Activated CD4-positive, alpha-beta memory T cell treated with anti-CD3 and anti-CD28 coated beads for 36 hours (primary cell): ENCODE results near the gene ERLEC1. TPM values are rescaled to one million over a fixed set of nuclear protein-coding genes. Genes with fewer than 3 reads are reported as not detected.
"Not testable (repeated sequence)": the region's sequence is repeated elsewhere in the genome, so short reads cannot be mapped to it uniquely, and the experiment has no call there.

Source experiments
- CTCF ChIA-PET: fragments of 350-600 bp; sonication (Branson Sonifier 250); formaldehyde crosslinking; loops from one replicate; lab custom pipeline; 2021; ENCODE audit warnings: antibody characterized with exemption, inconsistent platforms; lab: Charles Lee
- POLR2A ChIA-PET: fragments of 350-600 bp; sonication (Branson Sonifier 250); formaldehyde crosslinking; loops from one replicate; lab custom pipeline; 2021; ENCODE audit warnings: antibody characterized with exemption; lab: Charles Lee
- DNase-seq: peaks from one replicate; pipeline ENCODE4 v3.0.0-alpha.2; 2020
- H3K27ac Mint-ChIP-seq: one replicate; pipeline ENCODE4 v1.8.0; 2021; ENCODE audit warnings: mixed read lengths
- H3K27me3 Mint-ChIP-seq: one replicate; pipeline ENCODE4 v1.8.0; 2021; ENCODE audit warnings: mixed read lengths
- H3K36me3 Mint-ChIP-seq: one replicate; pipeline ENCODE4 v1.8.0; 2021; ENCODE audit warnings: mixed read lengths
- H3K4me1 Mint-ChIP-seq: one replicate; pipeline ENCODE4 v1.8.0; 2021; ENCODE audit warnings: low read depth, mixed read lengths
- H3K4me3 Mint-ChIP-seq: one replicate; pipeline ENCODE4 v1.8.0; 2021; ENCODE audit warnings: mild to moderate bottlenecking, mixed read lengths
- H3K9me3 Mint-ChIP-seq: one replicate; pipeline ENCODE4 v1.8.0; 2021; ENCODE audit warnings: mixed read lengths
- intact Hi-C: fragments of 100-400 bp; cut with micrococcal nuclease; formaldehyde crosslinking; loops from one replicate; pipeline ENCODE4 v1.15.1; 2023
- total RNA-seq, 2 experiments: library from RNA; stranded (reverse); gene quantifications; one replicate each; pipeline ENCODE4 v1.2.3, GENCODE V29; 2021

Gene ERLEC1
- total RNA-seq, 2 experiments from 2014 or later, result 26.7 to 27.0 TPM

DNA sequence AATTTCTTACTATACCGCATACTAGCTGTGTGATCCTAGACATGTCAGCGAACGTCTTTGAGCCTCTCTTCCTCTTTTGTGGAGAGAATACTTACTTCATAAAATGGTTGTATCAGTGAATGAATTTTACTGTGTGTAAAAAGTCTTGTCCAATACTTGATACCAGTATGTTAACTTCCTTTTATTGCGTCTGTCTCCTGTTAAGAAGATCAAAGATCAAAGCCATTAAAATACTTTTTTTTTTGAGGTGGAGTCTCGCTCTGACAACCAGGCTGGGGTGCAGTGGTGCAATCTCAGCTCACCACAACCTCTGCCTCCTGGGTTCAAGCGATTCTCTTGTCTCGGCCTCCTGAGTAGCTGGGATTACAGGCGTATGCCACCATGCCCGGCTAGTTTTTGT lies 33.2 kb downstream of the ERLEC1 start:
- ChIA-PET CTCF (no interaction called here), POLR2A (no interaction called here)
- no peak overlapping the region for H3K27ac Mint-ChIP-seq
- no peaks in the 10 kb centered on the region for H3K4me1 Mint-ChIP-seq
- intact Hi-C loops, result loop anchor here (10.0 kb wide), 1 partner anchor 395 kb away; no protein-coding TSS in a partner anchor
- no peak for DNase-seq
- H3K36me3 Mint-ChIP-seq, result peaks cover 20% of the 10 kb centered on the region
- H3K4me3 Mint-ChIP-seq, result no peak overlapping the region
- H3K9me3 Mint-ChIP-seq, result no peaks in the 10 kb centered on the region
- no peaks in the 10 kb centered on the region for H3K27me3 Mint-ChIP-seq

DNA sequence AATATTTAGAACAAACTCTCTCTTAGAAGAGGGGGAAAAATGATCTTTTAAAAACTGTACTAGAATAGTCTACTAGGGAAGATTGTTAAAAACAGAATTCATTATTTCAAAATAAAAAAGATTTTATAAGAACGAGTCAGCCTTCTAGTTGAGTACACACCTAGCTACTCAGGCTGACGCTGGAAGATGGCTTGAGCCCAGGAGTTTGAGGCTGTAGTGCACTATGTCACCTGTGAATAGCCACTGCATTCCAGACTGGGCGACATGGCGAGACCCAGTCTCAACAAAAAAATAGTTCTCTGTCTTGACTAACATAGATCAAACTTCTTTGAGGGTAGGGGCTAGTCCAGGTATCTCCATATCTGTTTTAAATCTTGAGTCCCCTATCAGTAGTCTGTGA lies 33.9 kb downstream of the ERLEC1 start:
- H3K36me3 Mint-ChIP-seq, result peaks cover 15% of the 10 kb centered on the region
- no peak overlapping the region for H3K27ac Mint-ChIP-seq
- CTCF ChIA-PET, result no interaction called here
- H3K4me1 Mint-ChIP-seq, result no peaks in the 10 kb centered on the region
- POLR2A ChIA-PET, result no interaction called here
- intact Hi-C loops, result loop anchor here (10.0 kb wide), 1 partner anchor 396 kb away; no protein-coding TSS in a partner anchor
- H3K9me3 Mint-ChIP-seq, result no peaks in the 10 kb centered on the region
- H3K27me3 Mint-ChIP-seq, result no peaks in the 10 kb centered on the region
- DNase-seq, result no peak
- no peak overlapping the region for H3K4me3 Mint-ChIP-seq

GRCh38 chr2:53821810-53822209 lies 35.0 kb downstream of the ERLEC1 start:
- Mint-ChIP-seq H3K36me3 (peaks cover 12% of the 10 kb centered on the region), H3K4me3 (no peak overlapping the region), H3K4me1 (no peaks in the 10 kb centered on the region), H3K9me3 (no peaks in the 10 kb centered on the region), H3K27ac (no peak overlapping the region), H3K27me3 (no peaks in the 10 kb centered on the region)
- ChIA-PET POLR2A (no interaction called here), CTCF (no interaction called here)
- intact Hi-C loops, result loop anchor here (10.0 kb wide), 1 partner anchor 397 kb away; no protein-coding TSS in a partner anchor
- DNase-seq, result no peak

- DNase-seq, result peak; percentile 32
- H3K4me1 Mint-ChIP-seq, CTCF ChIA-PET, H3K9me3 Mint-ChIP-seq, H3K27ac Mint-ChIP-seq, H3K27me3 Mint-ChIP-seq, H3K4me3 Mint-ChIP-seq: not testable (repeated sequence)
- POLR2A ChIA-PET, result interaction anchor here (1.2 kb wide), 1 partner anchor 56 kb away, joined by 4 read pairs; the partner anchor contains the start of gene CHAC2
- H3K36me3 Mint-ChIP-seq, result peaks cover 15% of the 10 kb centered on the region
- intact Hi-C loops, result loop anchor here (10.0 kb wide), 1 partner anchor 399 kb away; no protein-coding TSS in a partner anchor
Observed at GRCh38 chr2:53823639-53824038, 36.8 kb downstream of the ERLEC1 start.

- H3K4me3 Mint-ChIP-seq, result no peak overlapping the region
- CTCF ChIA-PET, result no interaction called here
- peaks cover 6% of the 10 kb centered on the region for H3K9me3 Mint-ChIP-seq
- DNase-seq, result no peak
- no peaks in the 10 kb centered on the region for H3K27me3 Mint-ChIP-seq
- no peak overlapping the region for H3K27ac Mint-ChIP-seq
- peaks cover 11% of the 10 kb centered on the region for H3K36me3 Mint-ChIP-seq
- intact Hi-C loops, result loop anchor here (10.0 kb wide), 1 partner anchor 401 kb away; no protein-coding TSS in a partner anchor
- no peaks in the 10 kb centered on the region for H3K4me1 Mint-ChIP-seq
- POLR2A ChIA-PET, result no interaction called here
Observed at GRCh38 chr2:53826030-53826410, 39.2 kb downstream of the ERLEC1 start.

GRCh38 chr2:53826587-53827397 lies 39.9 kb downstream of the ERLEC1 start:
- no peaks in the 10 kb centered on the region for H3K4me1 Mint-ChIP-seq

DNA sequence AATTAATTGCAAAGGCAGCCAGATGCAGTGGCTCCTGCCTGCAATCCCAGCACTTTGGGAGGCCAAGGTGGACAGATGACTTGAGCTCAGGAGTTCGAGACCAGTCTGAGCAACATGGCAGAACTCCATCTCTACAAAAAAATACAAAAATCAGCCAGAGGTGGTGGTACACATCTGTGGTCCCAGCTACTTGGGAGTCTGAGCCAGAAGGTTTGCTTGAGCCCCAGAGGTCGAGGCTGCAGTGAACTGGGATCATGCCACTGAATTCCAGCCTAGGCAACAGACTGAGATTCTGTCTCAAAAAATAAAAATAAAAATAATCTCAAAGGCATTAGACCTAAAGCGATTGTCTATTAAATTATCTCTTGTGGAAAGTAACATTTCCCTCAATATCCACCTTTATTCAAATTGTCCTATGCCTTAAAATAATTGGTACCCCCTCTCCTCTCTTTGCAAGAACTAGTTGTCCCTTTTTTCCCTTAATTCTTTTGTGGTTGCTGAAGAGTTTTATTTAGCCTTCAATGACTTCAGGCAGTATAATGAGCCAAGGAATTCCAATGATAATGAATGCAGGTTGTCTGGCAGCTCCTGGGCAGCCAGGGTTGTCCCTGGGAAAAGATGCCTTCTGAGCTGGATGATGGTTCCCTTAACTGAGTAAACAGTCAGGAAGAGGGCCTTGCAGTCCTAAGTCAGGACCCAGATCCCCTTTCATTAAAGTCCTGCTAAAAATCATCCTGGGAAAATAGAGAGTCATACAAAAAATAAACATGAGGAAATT lies 40.7 kb downstream of the ERLEC1 start:
- no peak overlapping the region for H3K27ac Mint-ChIP-seq
- POLR2A ChIA-PET, result no interaction called here
- H3K27me3 Mint-ChIP-seq, result no peaks in the 10 kb centered on the region
- no peaks in the 10 kb centered on the region for H3K4me1 Mint-ChIP-seq
- DNase-seq, result no peak
- peaks cover 12% of the 10 kb centered on the region for H3K36me3 Mint-ChIP-seq
- CTCF ChIA-PET, result no interaction called here
- intact Hi-C loops, result loop anchor here (10.0 kb wide), 1 partner anchor 403 kb away; no protein-coding TSS in a partner anchor
- peaks cover 6% of the 10 kb centered on the region for H3K9me3 Mint-ChIP-seq
- no peak overlapping the region for H3K4me3 Mint-ChIP-seq

More at GRCh38 chr2:53826587-53827397, 39.9 kb downstream of the ERLEC1 start:
- Mint-ChIP-seq H3K27me3 (no peaks in the 10 kb centered on the region), H3K27ac (no peak overlapping the region), H3K9me3 (peaks cover 6% of the 10 kb centered on the region), H3K4me3 (no peak overlapping the region), H3K36me3 (peaks cover 11% of the 10 kb centered on the region)
- intact Hi-C loops, result loop anchor here (10.0 kb wide), 1 partner anchor 402 kb away; no protein-coding TSS in a partner anchor
- CTCF ChIA-PET, result no interaction called here
- POLR2A ChIA-PET, result no interaction called here
- DNase-seq, result no peak

DNA sequence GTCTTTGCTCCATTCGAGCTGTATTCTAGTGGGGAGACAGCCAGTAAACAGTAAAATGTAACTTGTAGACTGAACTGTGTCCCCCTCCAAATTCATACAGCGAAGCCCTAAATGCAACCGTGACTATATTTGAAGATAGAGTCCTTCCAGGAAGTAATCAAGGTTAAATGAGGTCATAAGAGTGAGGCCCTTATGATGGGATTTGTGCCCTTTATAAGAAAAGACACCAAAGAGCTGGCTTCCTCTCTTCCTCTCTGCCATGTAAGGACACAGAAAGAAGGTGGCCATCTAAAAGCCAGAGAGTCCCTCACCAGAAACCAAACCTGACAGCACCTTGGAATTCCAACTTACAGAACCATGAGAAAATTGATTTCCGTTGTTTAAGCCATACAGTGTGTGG lies 41.5 kb downstream of the ERLEC1 start:
- CTCF ChIA-PET, result no interaction called here
- Mint-ChIP-seq H3K27me3 (no peaks in the 10 kb centered on the region), H3K27ac (no peak overlapping the region), H3K36me3 (peaks cover 12% of the 10 kb centered on the region), H3K4me3 (no peak overlapping the region), H3K4me1 (no peaks in the 10 kb centered on the region), H3K9me3 (peaks cover 6% of the 10 kb centered on the region)
- no peak for DNase-seq
- POLR2A ChIA-PET, result no interaction called here
- intact Hi-C loops, result loop anchor here (10.0 kb wide), 1 partner anchor 404 kb away; no protein-coding TSS in a partner anchor

- no peaks in the 10 kb centered on the region for H3K4me1 Mint-ChIP-seq
- CTCF ChIA-PET, result no interaction called here
- no peak for DNase-seq
- H3K27ac Mint-ChIP-seq, result no peak overlapping the region
- POLR2A ChIA-PET, result no interaction called here
- intact Hi-C loops, result loop anchor here (10.0 kb wide), 1 partner anchor 405 kb away; no protein-coding TSS in a partner anchor
- peaks cover 14% of the 10 kb centered on the region for H3K36me3 Mint-ChIP-seq
- no peaks in the 10 kb centered on the region for H3K27me3 Mint-ChIP-seq
- no peak overlapping the region for H3K4me3 Mint-ChIP-seq
- H3K9me3 Mint-ChIP-seq, result peaks cover 6% of the 10 kb centered on the region
Observed at GRCh38 chr2:53829273-53829979, 42.6 kb downstream of the ERLEC1 start.

GRCh38 chr2:53829980-53830290 lies 43.1 kb downstream of the ERLEC1 start:
- CTCF ChIA-PET, DNase-seq, H3K4me3 Mint-ChIP-seq, POLR2A ChIA-PET, H3K9me3 Mint-ChIP-seq, H3K4me1 Mint-ChIP-seq, H3K27ac Mint-ChIP-seq, H3K27me3 Mint-ChIP-seq: not testable (repeated sequence)
- H3K36me3 Mint-ChIP-seq, result peaks cover 14% of the 10 kb centered on the region
- intact Hi-C loops, result loop anchor here (10.0 kb wide), 1 partner anchor 405 kb away; no protein-coding TSS in a partner anchor

DNA sequence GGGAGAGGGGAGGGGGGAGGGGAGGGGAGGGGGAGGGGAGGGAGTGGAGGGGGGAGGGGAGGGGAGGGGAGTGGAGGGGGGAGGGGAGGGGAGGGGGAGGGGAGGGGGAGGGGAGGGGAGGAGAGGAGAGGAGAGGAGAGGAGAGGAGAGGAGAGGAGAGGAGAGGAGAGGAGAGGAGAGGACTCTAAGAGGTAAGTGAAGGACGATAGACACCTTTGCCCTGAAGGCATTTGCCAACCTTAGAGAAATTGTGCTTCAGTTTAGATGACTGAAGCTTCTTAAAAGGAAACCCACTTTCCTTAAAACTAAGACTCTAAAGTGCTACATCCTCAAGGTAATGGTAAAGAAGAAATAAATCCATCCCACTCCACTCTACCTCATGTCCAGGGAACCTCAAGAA lies 53.7 kb downstream of the ERLEC1 start:
- H3K4me1 Mint-ChIP-seq, result peaks cover 2% of the 10 kb centered on the region
- H3K9me3 Mint-ChIP-seq, result no peaks in the 10 kb centered on the region
- H3K36me3 Mint-ChIP-seq, result peaks cover 4% of the 10 kb centered on the region
- no peak overlapping the region for H3K27ac Mint-ChIP-seq
- no peak overlapping the region for H3K4me3 Mint-ChIP-seq
- DNase-seq, result no peak
- no peaks in the 10 kb centered on the region for H3K27me3 Mint-ChIP-seq
- CTCF ChIA-PET, result no interaction called here
- POLR2A ChIA-PET, result no interaction called here
- intact Hi-C loops, result no loop called here

- CTCF ChIA-PET, result not testable (repeated sequence)
Observed at GRCh38 chr2:53841651-53842050, 54.8 kb downstream of the ERLEC1 start.

More at GRCh38 chr2:53841651-53842050, 54.8 kb downstream of the ERLEC1 start:
- H3K27ac Mint-ChIP-seq, intact Hi-C loops, H3K9me3 Mint-ChIP-seq, H3K4me1 Mint-ChIP-seq, H3K36me3 Mint-ChIP-seq, DNase-seq, H3K27me3 Mint-ChIP-seq, POLR2A ChIA-PET, H3K4me3 Mint-ChIP-seq: not testable (repeated sequence)
